ENCODE results near the gene MCF2L2.
A peak's percentile ranks its signal among the peaks of the same experiment; 100 is the strongest.

MCF2L2 gene

DNA sequence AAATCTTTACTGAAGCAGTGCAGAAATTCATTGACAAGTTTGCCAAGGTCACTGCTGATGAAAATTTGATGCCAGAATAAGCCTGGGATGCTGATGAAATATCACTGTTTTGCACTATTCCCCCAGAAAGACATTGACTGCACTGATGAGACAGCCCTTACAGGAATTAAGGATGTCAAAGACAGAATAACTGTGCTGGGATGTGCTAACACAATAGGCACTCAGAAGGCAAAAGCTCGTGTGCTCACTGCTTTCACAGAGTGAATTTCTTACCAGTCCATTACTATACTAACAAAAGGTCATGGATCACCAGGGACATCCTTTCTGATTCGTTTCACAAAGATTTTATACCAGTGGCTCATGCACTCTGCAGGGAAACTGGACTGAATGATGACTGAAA lies 69.4 kb downstream of the MCF2L2 start:
- FAIRE-seq, result no peak

DNA sequence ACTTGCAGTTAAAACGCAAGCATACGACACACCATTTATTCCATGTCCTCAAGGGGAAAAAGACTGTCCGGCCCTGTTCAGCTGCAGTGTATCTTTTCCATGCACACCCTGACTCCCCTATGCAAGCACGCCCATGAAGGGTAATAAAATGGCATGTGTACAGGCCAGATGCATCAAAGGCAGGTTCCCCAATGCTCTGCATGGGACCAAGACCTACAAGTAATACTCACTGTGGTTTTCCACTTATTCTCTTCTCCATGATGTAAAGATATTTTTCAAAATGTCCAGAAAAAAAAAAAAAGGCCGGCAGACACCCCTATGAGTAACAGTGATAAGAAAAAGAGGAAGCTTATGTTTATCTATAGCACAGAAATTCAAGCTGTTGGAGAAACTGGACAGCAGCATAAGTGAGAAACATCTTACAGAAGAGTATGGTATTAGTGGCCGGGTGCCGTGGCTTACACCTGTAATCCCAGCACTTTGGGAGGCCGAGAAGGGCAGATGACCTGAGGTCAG lies 70.8 kb downstream of the MCF2L2 start:
- no peak for FAIRE-seq

DNA sequence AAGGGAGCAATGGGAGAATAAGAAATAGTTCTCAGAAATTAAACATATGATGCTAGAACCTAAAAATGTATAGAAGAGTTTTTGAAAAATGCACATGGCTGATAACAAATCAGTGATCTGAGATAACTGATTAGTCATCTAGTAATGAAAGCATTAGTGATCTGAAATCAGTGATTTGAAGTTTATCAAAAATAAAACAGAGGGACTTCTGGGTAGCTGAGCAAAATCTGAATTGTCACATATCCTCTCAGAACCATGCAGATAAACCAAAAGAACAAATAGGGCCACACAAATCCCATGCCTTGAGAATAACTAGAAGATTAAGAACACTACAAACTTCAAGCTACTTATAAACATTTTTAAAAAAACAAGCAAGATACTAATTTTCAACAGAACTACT lies 71.5 kb downstream of the MCF2L2 start:
- no peak for FAIRE-seq

DNA sequence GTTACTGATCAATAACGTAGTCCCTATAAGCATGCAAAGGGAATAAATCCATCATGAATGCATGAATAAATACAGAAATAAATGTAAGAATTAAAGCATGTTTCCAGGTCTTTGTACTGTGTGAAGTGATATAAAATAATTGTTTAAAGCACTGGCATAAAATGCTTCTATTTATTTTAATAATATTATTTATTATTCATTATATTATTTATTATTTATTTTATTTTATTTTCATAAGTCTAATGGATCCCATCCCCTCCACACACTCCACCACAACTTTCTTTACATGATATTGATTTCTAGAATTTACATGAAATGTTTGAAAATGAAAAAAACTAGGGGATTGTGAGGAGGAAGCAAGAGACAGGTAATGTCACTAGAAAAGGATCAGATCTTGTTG lies 73.5 kb downstream of the MCF2L2 start:
- FAIRE-seq, result no peak

DNA sequence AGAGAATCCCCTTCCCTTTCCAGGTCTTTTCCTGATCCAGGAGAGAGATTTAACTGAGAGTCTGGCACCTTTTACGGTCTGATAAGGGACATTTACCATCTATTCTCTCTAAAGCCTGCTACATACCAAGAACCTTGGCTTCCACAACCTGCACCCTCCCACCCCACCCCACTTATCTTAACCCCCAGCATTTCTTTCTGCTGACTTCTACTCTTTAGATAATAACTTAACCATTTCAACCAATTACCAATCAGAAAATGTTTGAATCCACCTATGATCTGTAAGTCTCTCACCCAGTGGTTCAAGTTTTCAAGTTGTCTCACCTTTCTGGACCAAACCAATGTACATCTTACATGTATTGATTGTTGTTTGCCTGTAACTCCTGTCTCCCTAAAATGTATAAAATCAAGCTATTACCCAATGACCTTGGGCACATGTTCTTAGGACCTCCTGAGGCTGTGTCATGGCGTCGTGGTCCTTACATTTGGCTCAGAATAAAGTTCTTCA lies 74.0 kb downstream of the MCF2L2 start:
- no peak for FAIRE-seq

DNA sequence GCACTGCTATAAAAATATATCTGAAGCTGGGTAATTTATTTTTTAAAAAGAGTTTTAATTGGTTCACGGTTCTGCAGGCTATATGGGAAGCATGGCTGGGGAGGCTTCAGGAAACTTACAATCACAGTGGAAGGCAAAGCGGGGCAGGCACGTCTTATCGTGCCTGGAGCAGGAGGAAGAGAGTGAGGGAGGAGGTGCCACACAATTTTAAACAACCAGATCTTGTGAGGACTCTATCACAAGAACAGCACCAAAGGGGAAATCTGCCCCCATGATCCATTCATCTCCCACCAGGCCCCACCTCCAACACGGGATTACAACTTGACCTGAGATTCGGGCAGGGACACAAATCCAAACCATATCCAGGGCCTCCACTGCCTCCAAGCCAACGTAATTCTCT lies 75.0 kb downstream of the MCF2L2 start:
- FAIRE-seq, result no peak

DNA sequence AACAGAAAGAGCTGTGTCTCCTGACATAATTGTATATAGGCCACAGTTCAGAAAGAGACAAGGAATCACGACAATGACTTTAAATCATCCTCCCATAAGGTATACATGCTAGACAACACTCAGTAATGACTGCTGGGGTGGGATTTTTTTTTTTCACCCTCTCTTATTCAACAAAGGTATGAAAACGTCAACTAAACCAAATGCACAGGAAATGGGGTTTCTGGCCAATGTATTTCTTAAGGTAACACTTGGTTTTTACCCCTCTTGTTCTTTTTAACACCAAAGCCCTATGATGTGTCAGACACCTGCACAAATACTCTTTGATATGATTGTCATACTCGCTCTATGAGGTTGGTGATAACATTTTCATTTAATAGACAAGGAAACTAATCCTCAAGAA lies 78.3 kb downstream of the MCF2L2 start:
- FAIRE-seq, result no peak

DNA sequence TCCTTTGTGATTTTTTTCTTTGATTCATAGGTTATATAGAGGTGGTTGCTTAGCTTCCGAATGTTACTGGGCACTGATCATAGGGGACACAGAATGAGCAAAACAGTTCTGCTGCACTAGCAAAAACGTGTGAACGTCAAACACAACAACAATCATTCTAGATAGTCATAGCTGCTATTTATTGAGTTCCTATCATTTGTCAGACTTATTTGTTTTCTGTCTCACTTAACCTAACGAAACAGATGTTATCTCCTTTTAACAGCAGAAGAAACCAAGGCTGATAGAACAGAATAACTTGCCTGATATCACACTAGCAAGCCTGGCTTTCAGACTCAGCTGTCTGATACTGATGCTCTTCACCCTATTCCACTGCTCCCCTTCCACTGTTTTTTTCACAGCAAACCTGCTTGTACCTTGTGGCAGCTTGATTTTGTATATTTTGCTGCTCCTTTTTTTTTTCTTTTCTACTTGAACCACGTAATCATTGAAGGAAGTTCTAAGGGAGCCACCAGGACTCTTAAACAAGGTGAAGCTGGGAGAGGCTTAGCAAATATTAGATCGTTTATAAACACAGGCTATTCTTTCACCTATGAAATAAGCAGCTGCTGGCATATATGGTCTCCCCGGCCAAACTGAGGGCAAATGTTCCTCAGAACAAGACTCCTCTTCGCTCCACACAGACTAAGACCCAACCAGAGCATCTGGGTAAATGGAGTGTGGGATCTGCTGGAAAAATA lies 78.8 kb downstream of the MCF2L2 start:
- peak; percentile 96 for FAIRE-seq

DNA sequence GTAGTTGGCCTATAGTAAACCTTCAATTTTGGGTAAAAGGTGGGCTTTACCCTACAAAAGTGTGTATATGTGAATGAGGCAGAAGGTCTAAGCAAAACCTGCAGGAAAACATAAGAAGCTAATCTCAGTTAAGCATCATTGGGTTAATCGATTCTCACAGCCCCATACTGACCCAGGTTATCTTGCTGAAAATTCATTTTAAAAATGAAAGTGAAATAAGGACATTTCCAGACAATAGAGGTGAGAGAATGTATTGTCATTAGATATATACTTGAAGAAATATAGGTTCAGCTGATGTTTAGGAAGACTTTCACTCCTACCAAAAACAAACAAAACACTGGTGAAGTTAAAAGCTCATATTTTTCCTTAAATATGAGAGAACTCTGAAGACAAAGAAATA lies 85.6 kb downstream of the MCF2L2 start:
- FAIRE-seq, result peak; percentile 69

DNA sequence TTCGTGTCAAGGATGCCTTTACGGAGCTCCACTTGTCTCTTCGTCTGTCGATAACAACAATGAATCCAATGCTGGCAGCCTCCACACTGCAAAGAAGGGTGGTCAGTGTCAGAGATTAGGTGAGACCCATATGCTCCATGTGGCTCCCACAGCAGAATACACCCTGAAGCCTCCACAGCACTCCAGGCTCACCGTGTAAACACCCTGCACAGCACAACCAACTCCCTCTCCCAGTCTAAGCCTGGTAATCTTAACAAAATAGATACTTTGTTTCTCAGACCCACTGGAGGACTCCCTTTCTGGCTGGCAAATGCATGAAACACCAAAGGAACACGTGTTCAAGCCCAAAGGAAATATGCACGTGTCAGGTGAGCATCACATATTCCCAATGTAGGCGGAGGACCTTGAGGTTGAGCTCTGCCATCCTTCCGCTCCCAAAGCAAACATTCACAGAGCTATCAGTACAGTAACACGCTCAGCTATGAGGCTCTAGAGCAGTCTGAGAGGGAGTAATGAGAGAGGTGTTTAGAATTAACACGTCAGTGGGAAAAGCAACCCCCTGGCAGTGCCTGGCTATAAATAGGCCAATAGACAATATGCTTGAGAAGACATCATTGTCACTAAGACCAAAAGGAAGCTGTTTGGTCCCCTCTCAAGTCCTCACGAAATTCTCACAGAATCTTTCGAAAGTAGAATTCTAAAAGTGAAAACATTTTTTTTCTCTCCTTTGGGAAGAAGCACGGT lies 86.7 kb downstream of the MCF2L2 start:
- peak; percentile 17 for FAIRE-seq

DNA sequence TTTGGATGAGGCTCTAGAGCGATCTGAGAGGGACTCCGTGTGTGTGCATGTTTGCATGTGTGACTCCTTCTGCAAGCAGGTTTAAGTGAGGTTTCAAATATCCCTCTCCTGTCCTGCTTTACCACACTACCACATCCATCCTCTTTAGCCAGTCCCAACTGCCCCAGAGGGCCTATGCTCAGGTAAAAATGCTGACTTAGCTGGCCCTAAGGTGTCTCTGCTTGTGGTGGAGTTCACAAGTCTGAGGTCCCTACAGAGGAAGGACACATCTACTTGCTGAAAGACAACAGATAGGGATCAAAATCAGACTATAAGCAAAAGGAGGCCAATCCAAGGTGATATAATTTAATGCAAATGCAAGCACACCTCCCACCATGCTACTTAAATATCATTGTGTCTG lies 88.2 kb downstream of the MCF2L2 start:
- no peak for FAIRE-seq

DNA sequence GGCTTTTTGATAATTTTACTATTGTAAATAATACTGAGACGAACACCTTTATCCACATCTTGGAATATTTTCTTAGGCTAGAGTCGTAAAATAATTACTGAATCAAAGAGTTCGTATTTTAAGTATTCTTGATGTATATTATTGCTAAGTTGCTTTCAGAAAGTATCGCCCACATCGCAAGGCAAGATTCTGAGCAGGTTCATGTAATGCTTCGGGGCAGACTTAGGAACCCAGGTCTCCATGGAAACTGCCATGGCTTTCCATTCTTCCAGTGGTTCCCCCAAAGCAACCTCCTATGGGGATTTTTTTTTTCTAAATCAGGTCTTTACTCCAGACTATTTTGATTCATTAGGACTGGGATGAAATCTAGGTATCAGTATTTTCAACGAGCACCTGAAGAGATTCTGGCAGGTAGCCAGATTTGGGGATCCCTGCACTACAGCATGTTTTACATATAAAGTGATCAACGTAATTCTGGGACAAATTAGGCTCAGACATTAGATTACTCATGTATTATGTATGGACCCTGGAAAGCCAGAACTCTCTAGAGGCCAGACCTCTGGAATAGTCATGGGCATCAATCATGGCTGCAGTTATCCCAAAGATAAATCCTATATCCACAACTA lies 88.8 kb downstream of the MCF2L2 start:
- no peak for FAIRE-seq

DNA sequence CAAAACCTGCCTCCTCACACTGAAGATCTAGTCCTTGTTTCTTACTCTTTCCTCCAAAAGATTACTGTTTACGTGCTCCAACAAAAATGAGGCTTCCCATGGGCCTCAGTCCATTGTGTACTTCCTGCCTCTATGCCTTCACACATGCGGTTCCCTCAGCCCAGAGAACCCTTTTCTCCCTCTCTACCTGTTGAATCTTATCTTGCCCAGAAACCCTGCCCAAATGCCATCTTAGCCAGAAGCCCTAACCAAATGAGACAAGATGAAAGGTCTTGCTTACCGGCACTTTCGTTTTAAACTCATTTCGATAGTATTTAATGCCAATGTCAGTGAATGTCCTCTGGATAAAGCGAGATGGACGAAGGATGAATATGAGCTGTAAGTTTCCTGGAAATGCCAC lies 89.9 kb downstream of the MCF2L2 start:
- no peak for FAIRE-seq

DNA sequence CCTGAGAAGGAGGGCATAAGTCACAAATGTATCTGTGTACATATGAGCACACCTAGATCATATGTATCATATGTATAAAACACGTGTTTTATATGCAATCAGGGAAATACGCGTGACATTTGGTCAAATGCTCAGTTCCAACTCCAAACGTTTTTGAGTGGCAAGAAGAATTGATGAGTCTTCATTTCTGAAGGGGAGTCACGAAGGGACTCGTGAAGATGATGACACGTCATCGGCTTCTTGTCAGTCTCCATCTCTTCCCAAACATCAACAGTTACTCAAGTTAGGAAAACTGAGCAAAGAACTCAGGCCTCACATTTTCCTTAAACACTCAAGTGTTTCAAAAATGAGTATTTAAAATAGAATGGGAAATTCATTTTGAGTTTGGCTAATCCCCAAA lies 95.9 kb downstream of the MCF2L2 start:
- FAIRE-seq, result no peak

DNA sequence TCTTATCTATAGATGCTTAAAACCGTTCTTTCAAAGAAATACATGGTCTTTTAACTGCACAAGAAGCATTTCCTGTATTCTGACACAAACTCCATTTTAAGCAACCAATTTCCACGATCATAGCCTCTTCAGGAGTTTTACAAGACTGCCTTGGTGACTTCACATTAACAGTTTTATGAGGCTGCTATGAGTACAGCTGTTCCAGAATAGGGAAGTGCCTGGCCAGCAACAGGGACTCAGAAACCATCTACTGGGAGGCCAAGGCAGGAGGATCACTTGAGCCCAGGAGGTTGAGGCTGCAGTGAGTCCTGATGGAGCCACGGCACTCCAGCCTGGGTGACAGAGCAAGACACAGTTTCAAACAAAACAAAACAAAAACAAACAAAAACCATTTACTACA lies 96.9 kb downstream of the MCF2L2 start:
- no peak for FAIRE-seq

DNA sequence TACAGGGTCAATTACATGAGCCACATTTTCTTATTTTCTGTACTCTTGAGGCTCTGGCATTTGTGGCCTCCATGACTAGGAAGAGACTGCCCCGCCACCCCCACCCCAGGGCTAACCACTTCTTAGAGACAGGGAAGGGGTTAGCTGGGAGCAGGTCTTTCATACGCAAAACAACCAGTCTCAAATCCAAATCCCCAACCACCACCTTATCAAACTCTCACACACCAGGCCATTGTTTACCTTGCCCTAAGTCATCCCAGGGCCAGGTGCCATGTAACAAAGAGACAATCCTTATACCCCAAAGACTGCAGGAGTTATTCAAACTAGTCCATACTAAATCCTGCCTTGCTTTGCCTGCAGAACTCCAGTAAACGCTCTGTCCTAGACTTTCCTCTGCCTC lies 97.5 kb downstream of the MCF2L2 start:
- FAIRE-seq, result no peak

DNA sequence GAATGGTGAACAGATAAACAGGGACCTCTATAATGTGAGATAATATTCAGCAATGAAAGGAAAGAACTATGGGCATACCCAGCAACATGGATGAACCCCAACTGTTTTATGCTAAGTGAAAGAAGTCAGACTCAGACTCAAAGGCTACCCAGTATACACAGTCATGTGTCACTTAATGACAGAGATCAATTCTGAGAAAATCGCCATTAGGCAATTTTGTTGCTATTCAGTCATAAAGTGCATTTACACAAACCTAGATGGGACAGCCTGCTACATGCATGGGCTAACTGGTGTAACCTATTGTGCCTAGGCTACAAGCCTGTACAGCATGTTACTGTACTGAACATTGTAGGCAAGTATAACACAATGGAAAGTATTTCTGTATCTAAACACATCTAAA lies 98.9 kb downstream of the MCF2L2 start:
- no peak for FAIRE-seq

DNA sequence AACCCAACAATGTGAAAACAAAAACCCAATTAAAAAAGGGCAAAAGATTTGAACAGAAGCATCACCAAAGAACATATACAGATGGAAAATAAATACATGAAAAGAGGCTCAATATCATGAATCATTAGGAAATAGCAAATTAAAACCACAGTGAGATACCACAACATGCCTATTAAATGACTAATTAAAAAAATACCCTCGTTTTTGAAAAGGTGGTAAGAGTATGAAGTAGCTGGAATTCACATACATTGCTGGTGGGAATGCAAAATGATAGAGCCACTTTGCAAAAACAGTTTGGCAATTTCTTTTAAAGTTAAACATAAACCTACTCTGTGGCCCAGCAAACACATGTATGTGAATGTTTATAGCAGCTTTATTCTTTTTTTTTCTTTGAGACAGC lies 99.6 kb downstream of the MCF2L2 start:
- FAIRE-seq, result no peak

DNA sequence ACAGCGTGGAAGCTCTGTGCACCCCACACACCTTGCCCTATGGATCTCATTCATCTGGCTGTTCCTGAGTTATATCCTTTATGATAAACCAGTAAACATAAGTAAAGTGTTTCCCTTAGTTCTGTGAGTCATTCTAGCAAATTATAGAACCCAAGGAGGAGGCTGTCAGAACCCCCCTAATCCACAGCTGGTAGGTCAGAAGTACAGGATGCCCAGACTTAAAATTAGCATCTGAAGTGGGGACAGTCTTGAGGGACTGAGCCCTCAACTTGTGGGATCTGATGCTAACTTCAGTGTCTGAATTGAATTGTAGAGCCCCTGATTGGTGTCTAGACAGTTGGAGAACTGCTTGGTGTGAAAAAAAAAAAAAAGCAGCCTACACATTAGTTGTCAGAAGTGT lies 100.3 kb downstream of the MCF2L2 start:
- FAIRE-seq, result no peak

DNA sequence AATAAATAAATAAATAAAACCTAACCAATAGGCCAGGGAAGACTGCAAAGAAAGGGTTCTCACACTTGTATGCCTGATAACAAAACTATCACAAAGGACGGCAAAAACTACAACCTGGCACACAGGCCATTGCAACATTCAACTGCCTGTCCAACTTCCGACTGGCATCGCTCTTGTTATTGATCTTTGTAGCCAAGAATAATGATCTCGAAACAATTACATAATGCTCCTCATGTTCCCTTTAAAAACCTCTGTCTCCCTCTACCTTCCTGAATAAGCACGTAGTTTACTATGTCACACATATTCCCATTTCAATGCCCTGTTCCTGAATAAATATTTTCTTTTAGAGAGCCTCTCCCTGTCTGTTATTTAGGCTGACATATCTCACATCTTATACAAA lies 101.1 kb downstream of the MCF2L2 start:
- no peak for FAIRE-seq

DNA sequence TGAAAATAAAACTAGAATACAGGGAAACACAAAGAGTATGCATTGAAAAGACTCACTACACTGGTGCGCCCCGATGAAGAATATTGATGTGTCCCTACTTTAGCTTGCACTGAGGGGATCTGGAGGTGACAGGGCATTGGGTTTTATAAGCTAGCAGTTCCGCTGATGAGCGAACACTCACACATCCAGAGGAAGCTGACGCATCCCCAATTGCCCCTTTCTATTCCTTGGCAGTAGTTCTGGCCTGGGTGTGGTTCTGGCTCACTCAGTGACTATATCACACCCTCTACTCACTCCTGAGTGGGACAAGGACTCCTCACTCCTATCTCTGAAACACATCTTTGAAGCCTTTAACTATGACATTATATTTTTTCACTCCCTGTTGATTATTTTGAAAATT lies 104.3 kb downstream of the MCF2L2 start:
- no peak for FAIRE-seq

DNA sequence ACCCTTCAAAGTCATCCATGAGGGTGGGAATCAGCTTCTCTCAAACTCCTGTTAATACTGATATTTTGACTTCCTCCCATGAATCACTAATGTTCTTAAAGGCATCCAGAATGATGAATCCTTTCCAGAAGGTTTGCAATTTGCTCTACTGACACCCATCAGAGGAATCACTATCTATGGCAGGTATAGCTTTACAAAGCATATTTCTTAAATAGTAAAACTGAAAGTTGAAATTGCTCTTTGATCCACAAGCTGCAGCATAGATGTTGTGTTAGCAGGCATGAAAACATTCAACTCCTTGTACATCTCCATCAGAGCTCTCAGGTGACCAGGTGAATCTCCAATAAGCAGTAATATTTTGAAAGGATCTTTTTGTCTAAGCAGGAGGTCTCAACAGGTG lies 109.0 kb downstream of the MCF2L2 start:
- no peak for FAIRE-seq

DNA sequence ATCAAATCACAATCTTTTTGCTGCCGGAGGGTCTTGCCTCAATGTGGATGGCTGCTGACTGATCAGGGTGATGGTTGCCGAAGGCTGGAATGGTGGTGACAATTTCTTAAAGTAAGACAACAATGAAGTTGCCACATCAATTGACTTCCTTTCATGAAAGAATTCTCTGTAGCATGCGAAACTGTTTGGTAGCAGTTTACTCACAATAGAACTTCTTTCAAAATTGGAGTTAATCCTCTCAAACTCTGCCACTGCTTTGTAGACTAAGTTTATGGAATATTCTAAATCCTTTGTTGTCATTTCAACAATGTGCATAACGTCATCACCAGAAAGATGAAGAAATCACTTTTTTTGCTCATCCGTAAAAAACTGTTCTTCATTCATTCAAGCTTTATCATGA lies 109.5 kb downstream of the MCF2L2 start:
- no peak for FAIRE-seq

Measured in islet of Langerhans (tissue), 1 donor.